Choroid plexus epithelial cell (primary cell): Measurements from ENCODE around the gene CAMKMT.

Experiments used
- DNase-seq: peaks from one replicate; pipeline ENCODE4 v3.0.0-alpha.2; 2010; ENCODE audit warnings: low read depth
- H3K4me3 ChIP-seq: 2 replicates; pipeline ENCODE4 v1.5.1; 2011; ENCODE audit warnings: low read depth, mild to moderate bottlenecking, control low read depth, low read length, moderate library complexity
- CTCF ChIP-seq: conservative IDR thresholded peaks from 2 replicates; pipeline ENCODE4 v1.5.1; 2011; ENCODE audit warnings: low read depth, mild to moderate bottlenecking, control low read depth, inconsistent platforms, low read length, moderate library complexity

CAMKMT gene

GRCh38 chr2:44656460-44656859, 294.7 kb downstream of the CAMKMT start:
- no peak overlapping the region for H3K4me3 ChIP-seq
- no peak for TF ChIP-seq CTCF

DNA sequence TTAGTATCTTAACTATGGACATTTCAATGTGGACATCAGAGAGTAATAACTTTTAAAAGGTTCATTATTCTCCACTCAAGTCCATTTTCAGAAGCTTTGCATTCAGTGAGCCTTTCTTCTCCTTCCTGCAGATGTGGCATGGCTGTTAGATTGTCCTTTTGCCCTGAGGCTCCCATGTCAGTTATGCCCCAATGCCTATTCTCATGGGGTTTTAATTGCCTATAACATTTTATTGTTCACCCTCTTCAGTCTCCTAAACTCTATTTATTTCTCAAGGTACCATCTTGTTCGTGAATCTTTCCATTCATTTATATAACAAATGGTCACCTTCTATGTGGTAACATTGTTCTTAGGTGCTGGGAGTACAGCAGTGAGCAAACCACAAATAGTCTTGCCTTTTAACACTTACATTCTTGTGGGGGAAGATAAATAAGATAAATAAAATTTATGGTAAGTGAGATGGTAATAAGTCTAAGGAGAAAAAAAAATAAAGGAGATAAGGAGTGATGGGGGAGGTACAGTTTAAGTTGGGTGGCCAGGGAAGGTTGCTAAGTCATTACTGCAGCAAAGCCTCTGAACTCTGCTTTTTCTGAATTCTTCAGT, 301.8 kb downstream of the CAMKMT start:
- no peak for TF ChIP-seq CTCF
- no peak overlapping the region for H3K4me3 ChIP-seq
- DNase-seq: no peak

More at GRCh38 chr2:44656460-44656859, 294.7 kb downstream of the CAMKMT start:
- DNase-seq: no peak

- peak; percentile 31 for TF ChIP-seq CTCF
Observed at GRCh38 chr2:44668336-44668735, 306.6 kb downstream of the CAMKMT start.

DNA sequence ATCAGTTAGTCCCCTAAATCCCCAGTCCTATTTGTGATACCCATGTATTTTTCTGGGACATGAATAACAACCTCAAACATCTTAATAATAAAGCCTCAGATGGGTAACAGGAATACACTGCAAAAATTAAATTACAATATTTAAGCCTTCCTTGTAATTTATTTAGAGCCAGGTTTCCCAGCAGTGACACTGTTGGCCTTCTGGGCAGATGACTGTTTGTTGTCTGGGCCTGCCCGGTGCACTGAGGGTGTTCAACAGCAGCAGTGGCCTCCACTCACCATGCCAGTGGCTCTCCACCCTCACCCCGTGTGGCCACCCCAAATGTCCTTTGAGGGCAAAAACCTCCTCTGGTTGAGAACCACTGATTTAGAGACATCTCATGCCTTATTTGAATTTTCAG, 309.5 kb downstream of the CAMKMT start:
- no peak overlapping the region for H3K4me3 ChIP-seq
- DNase-seq: no peak
- TF ChIP-seq CTCF: no peak

More at GRCh38 chr2:44668336-44668735, 306.6 kb downstream of the CAMKMT start:
- H3K4me3 ChIP-seq: no peak overlapping the region
- DNase-seq: peak; percentile 11

DNA sequence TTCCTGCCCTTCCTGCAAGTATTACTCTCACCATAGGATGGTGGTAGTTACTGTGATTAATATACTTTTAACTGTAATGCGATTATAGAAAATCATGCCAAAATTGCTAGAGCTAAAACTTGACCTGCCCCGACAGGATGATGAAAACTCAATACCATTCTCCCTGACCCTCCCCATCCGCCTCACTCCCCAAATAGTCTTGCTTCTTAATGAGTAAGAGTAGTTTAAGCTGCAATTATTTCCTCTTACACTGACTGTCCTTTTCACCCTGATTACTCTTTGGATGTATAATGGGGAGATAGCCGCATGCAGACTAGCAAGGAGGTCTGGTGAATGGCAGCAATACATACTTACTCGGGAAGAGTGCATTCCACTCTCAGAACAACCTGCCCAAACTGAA, 310.2 kb downstream of the CAMKMT start:
- DNase-seq: no peak
- no peak for TF ChIP-seq CTCF
- no peak overlapping the region for H3K4me3 ChIP-seq

GRCh38 chr2:44672431-44672830, 310.7 kb downstream of the CAMKMT start:
- TF ChIP-seq CTCF: no peak
- no peak for DNase-seq
- no peak overlapping the region for H3K4me3 ChIP-seq

DNA sequence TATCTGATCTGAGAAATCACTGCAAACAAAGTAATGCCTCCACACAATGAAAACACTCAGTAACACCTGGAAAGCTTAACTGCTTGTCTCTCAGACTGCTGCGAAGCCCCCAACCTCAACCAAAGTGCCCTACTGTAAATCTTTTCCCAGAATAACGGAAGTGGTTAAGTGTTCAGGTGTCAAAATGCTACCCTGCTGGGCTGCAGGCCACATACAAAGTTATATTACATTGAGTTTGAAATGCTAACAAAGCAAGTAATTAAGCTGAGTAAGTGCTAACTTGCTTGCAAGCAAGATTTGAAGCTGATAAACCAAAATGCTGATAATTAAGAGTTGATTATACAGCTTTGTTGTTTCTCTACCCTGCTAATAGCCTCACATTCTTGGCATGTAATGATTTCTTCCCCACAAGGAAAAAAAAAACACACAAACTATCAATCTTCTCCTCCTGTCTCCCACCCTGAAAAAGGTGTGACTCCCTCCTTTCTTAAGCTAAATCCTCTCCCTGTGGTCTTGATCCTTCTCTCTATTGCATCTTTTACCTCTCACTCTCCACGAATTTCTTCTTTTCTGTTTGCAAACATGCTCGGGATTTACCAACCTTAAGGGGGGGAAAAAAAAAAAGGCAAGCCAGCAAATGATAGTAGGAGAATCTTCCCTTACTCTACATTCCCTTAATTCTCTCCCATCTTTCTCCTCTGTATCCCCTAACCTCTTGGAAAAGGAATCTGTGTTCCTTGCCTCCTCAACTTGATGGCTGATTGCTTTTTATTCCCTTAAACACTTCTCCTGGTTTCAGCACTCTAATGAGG, 312.9 kb downstream of the CAMKMT start:
- DNase-seq: no peak
- TF ChIP-seq CTCF: no peak
- H3K4me3 ChIP-seq: no peak overlapping the region
